T-helper 2 cell treated with Interferon-gamma antibody and Interleukin-4, amounts not matched to agents 5 μg/mL and 100 μg/mL, for 36 hours (primary cell): ENCODE results near the gene TSC22D3.
"Not testable (repeated sequence)": the region's sequence is repeated elsewhere in the genome, so short reads cannot be mapped to it uniquely, and the experiment has no call there.

ENCODE experiments used
- DNase-seq: peaks from one replicate; pipeline ENCODE4 v3.0.0; 2021; ENCODE audit warnings: low spot score
- H3K27ac Mint-ChIP-seq: one replicate; pipeline ENCODE4 v1.8.0; 2021; ENCODE audit warnings: mild to moderate bottlenecking, mixed read lengths
- H3K27me3 Mint-ChIP-seq: one replicate; pipeline ENCODE4 v1.8.0; 2021; ENCODE audit warnings: low read depth, mixed read lengths
- H3K36me3 Mint-ChIP-seq: one replicate; pipeline ENCODE4 v1.8.0; 2021; ENCODE audit warnings: low read depth, mixed read lengths
- H3K4me1 Mint-ChIP-seq: one replicate; pipeline ENCODE4 v1.8.0; 2021; ENCODE audit warnings: low read depth, mixed read lengths
- H3K4me3 Mint-ChIP-seq: one replicate; pipeline ENCODE4 v1.8.0; 2022; ENCODE audit warnings: mild to moderate bottlenecking, moderate library complexity, mixed read lengths
- H3K9me3 Mint-ChIP-seq: one replicate; pipeline ENCODE4 v1.8.0; 2021; ENCODE audit warnings: mixed read lengths

Gene TSC22D3

GRCh38 chrX:107775734-107776511 lies at the start of gene TSC22D3:
TSC22D3 (minus strand) TSS chrX:107775787; CDS start chrX:107775419, 368 bp downstream.
- H3K4me1 Mint-ChIP-seq = peaks cover 9% of the 10 kb centered on the region
- peak within 1 kb of the TSS; percentile 31 for H3K27ac Mint-ChIP-seq
- no peaks in the 10 kb centered on the region for H3K36me3 Mint-ChIP-seq
- no peaks in the 10 kb centered on the region for H3K9me3 Mint-ChIP-seq
- peak within 1 kb of the TSS; percentile 91 for H3K4me3 Mint-ChIP-seq
- DNase-seq = peak; percentile 40
- peaks cover 20% of the 10 kb centered on the region for H3K27me3 Mint-ChIP-seq

GRCh38 chrX:107823456-107823855 lies 47.9 kb upstream of the TSC22D3 start:
- Mint-ChIP-seq H3K4me3 (no peak overlapping the region), H3K27ac (no peak overlapping the region)
- no peak for DNase-seq

GRCh38 chrX:107823042-107823441 lies 47.5 kb upstream of the TSC22D3 start:
- Mint-ChIP-seq H3K9me3 (peaks cover 4% of the 10 kb centered on the region), H3K4me1 (peaks cover 14% of the 10 kb centered on the region), H3K4me3 (no peak overlapping the region), H3K27me3 (peaks cover 21% of the 10 kb centered on the region), H3K36me3 (no peaks in the 10 kb centered on the region), H3K27ac (no peak overlapping the region)
- no peak for DNase-seq

More at GRCh38 chrX:107823456-107823855, 47.9 kb upstream of the TSC22D3 start:
- Mint-ChIP-seq H3K27me3 (peaks cover 21% of the 10 kb centered on the region), H3K9me3 (peaks cover 4% of the 10 kb centered on the region), H3K4me1 (peaks cover 14% of the 10 kb centered on the region), H3K36me3 (no peaks in the 10 kb centered on the region)

GRCh38 chrX:107818900-107819521 lies 43.4 kb upstream of the TSC22D3 start:
- Mint-ChIP-seq H3K4me1 (no peaks in the 10 kb centered on the region), H3K4me3 (no peak overlapping the region), H3K27me3 (peaks cover 6% of the 10 kb centered on the region), H3K27ac (no peak overlapping the region), H3K36me3 (no peaks in the 10 kb centered on the region), H3K9me3 (peaks cover 4% of the 10 kb centered on the region)
- DNase-seq = no peak

- H3K4me1 Mint-ChIP-seq, H3K27me3 Mint-ChIP-seq, H3K4me3 Mint-ChIP-seq, H3K27ac Mint-ChIP-seq, H3K9me3 Mint-ChIP-seq, H3K36me3 Mint-ChIP-seq, DNase-seq: not testable (repeated sequence)
Observed at GRCh38 chrX:107810053-107810452, 34.5 kb upstream of the TSC22D3 start.

GRCh38 chrX:107805179-107805578 lies 29.6 kb upstream of the TSC22D3 start:
- DNase-seq = no peak
- H3K36me3 Mint-ChIP-seq = no peaks in the 10 kb centered on the region
- H3K4me1 Mint-ChIP-seq = no peaks in the 10 kb centered on the region
- no peak overlapping the region for H3K4me3 Mint-ChIP-seq
- no peak overlapping the region for H3K27ac Mint-ChIP-seq
- H3K9me3 Mint-ChIP-seq = no peaks in the 10 kb centered on the region
- peaks cover 4% of the 10 kb centered on the region for H3K27me3 Mint-ChIP-seq

GRCh38 chrX:107804427-107804826 lies 28.8 kb upstream of the TSC22D3 start:
- H3K36me3 Mint-ChIP-seq = no peaks in the 10 kb centered on the region
- H3K4me1 Mint-ChIP-seq = no peaks in the 10 kb centered on the region
- no peak overlapping the region for H3K27ac Mint-ChIP-seq
- H3K9me3 Mint-ChIP-seq = no peaks in the 10 kb centered on the region
- peaks cover 4% of the 10 kb centered on the region for H3K27me3 Mint-ChIP-seq
- no peak for DNase-seq
- no peak overlapping the region for H3K4me3 Mint-ChIP-seq

GRCh38 chrX:107787827-107788226 lies 12.2 kb upstream of the TSC22D3 start:
- no peaks in the 10 kb centered on the region for H3K9me3 Mint-ChIP-seq
- H3K27ac Mint-ChIP-seq = no peak overlapping the region
- H3K4me1 Mint-ChIP-seq = no peaks in the 10 kb centered on the region
- DNase-seq = no peak
- H3K36me3 Mint-ChIP-seq = no peaks in the 10 kb centered on the region
- H3K27me3 Mint-ChIP-seq = peaks cover 11% of the 10 kb centered on the region
- H3K4me3 Mint-ChIP-seq = no peak overlapping the region

GRCh38 chrX:107780525-107780924 lies 4.9 kb upstream of the TSC22D3 start:
- DNase-seq = no peak
- no peak overlapping the region for H3K27ac Mint-ChIP-seq
- H3K36me3 Mint-ChIP-seq = no peaks in the 10 kb centered on the region
- peaks cover 3% of the 10 kb centered on the region for H3K27me3 Mint-ChIP-seq
- H3K4me3 Mint-ChIP-seq = no peak overlapping the region
- H3K4me1 Mint-ChIP-seq = peaks cover 9% of the 10 kb centered on the region
- no peaks in the 10 kb centered on the region for H3K9me3 Mint-ChIP-seq

- H3K4me1 Mint-ChIP-seq = peaks cover 9% of the 10 kb centered on the region
- DNase-seq = no peak
- no peaks in the 10 kb centered on the region for H3K9me3 Mint-ChIP-seq
- H3K36me3 Mint-ChIP-seq = no peaks in the 10 kb centered on the region
- no peak within 1 kb of the TSS for H3K27ac Mint-ChIP-seq
- peaks cover 18% of the 10 kb centered on the region for H3K27me3 Mint-ChIP-seq
- H3K4me3 Mint-ChIP-seq = peak within 1 kb of the TSS; percentile 91
Observed at GRCh38 chrX:107777536-107777832, 1.9 kb upstream of the TSC22D3 start, which contains the start of gene NCBP2L. NCBP2L (plus strand) TSS chrX:107777733; CDS start chrX:107794221, 16,488 bp downstream.

GRCh38 chrX:107776649-107777535 lies 1.3 kb upstream of the TSC22D3 start:
- Mint-ChIP-seq H3K4me3 (peak overlapping the region; percentile 91), H3K27me3 (peaks cover 20% of the 10 kb centered on the region), H3K27ac (peak overlapping the region; percentile 31), H3K9me3 (no peaks in the 10 kb centered on the region), H3K36me3 (no peaks in the 10 kb centered on the region), H3K4me1 (peaks cover 9% of the 10 kb centered on the region)
- DNase-seq = peak; percentile 73

GRCh38 chrX:107775000-107775733 lies 420 bp downstream of the TSC22D3 start:
- H3K36me3 Mint-ChIP-seq = no peaks in the 10 kb centered on the region
- H3K9me3 Mint-ChIP-seq = no peaks in the 10 kb centered on the region
- peaks cover 23% of the 10 kb centered on the region for H3K27me3 Mint-ChIP-seq
- H3K4me1 Mint-ChIP-seq = peaks cover 9% of the 10 kb centered on the region
- peak overlapping the region; percentile 43 for H3K4me3 Mint-ChIP-seq
- DNase-seq = no peak
- H3K27ac Mint-ChIP-seq = no peak overlapping the region

GRCh38 chrX:107773906-107774435 lies 1.6 kb downstream of the TSC22D3 start:
- DNase-seq = no peak
- Mint-ChIP-seq H3K27ac (no peak overlapping the region), H3K36me3 (no peaks in the 10 kb centered on the region), H3K9me3 (no peaks in the 10 kb centered on the region), H3K4me3 (no peak overlapping the region), H3K27me3 (peaks cover 23% of the 10 kb centered on the region), H3K4me1 (peaks cover 9% of the 10 kb centered on the region)
